ENCODE data around the gene INPP5A. TPM values are rescaled to one million over a fixed set of nuclear protein-coding genes. Genes with fewer than 3 reads are reported as not detected.

The INPP5A gene
- total RNA-seq, 1 experiment from 2014 or later = 16.6 TPM

GRCh38 chr10:132675031-132675740, 137.6 kb downstream of the INPP5A start:
- no peak overlapping the region for H3K27ac Mint-ChIP-seq (ENCODE audit: unreplicated experiment)

GRCh38 chr10:132676193-132676891, 138.8 kb downstream of the INPP5A start:
- no peak for TF ChIP-seq CTCF (IDR thresholded peaks at IDR 0.05; ENCODE audit: unreplicated experiment)
- BruUV-seq (replicated peaks) = no TSS peak
- intact Hi-C loops (cut with micrococcal nuclease; ENCODE audit: unreplicated experiment) = no loop called here
- Mint-ChIP-seq H3K4me1 (ENCODE audit: low read depth, unreplicated experiment) (no peaks in the 10 kb centered on the region), H3K27me3 (ENCODE audit: unreplicated experiment) (no peaks in the 10 kb centered on the region), H3K27ac (ENCODE audit: unreplicated experiment) (no peak overlapping the region), H3K36me3 (ENCODE audit: insufficient read depth, unreplicated experiment) (no peaks in the 10 kb centered on the region), H3K4me3 (ENCODE audit: low read depth, unreplicated experiment) (no peak overlapping the region), H3K9me3 (ENCODE audit: low read depth, unreplicated experiment) (no peaks in the 10 kb centered on the region)
- CTCF ChIA-PET = no interaction called here
- no peak for DNase-seq

More at GRCh38 chr10:132675031-132675740, 137.6 kb downstream of the INPP5A start:
- H3K4me1 Mint-ChIP-seq (ENCODE audit: low read depth, unreplicated experiment) = no peaks in the 10 kb centered on the region
- H3K4me3 Mint-ChIP-seq (ENCODE audit: low read depth, unreplicated experiment) = no peak overlapping the region
- TF ChIP-seq CTCF (IDR thresholded peaks at IDR 0.05; ENCODE audit: unreplicated experiment) = no peak
- no peak for DNase-seq
- H3K36me3 Mint-ChIP-seq (ENCODE audit: insufficient read depth, unreplicated experiment) = no peaks in the 10 kb centered on the region
- no peaks in the 10 kb centered on the region for H3K27me3 Mint-ChIP-seq (ENCODE audit: unreplicated experiment)
- no peaks in the 10 kb centered on the region for H3K9me3 Mint-ChIP-seq (ENCODE audit: low read depth, unreplicated experiment)
- intact Hi-C loops (cut with micrococcal nuclease; ENCODE audit: unreplicated experiment) = no loop called here
- BruUV-seq (replicated peaks) = no TSS peak
- CTCF ChIA-PET = no interaction called here

- intact Hi-C loops (cut with micrococcal nuclease; ENCODE audit: unreplicated experiment) = no loop called here
- TF ChIP-seq CTCF (IDR thresholded peaks at IDR 0.05; ENCODE audit: unreplicated experiment) = no peak
- BruUV-seq (replicated peaks) = no TSS peak
- Mint-ChIP-seq H3K27ac (ENCODE audit: unreplicated experiment) (no peak overlapping the region), H3K27me3 (ENCODE audit: unreplicated experiment) (no peaks in the 10 kb centered on the region), H3K4me3 (ENCODE audit: low read depth, unreplicated experiment) (no peak overlapping the region), H3K4me1 (ENCODE audit: low read depth, unreplicated experiment) (no peaks in the 10 kb centered on the region), H3K36me3 (ENCODE audit: insufficient read depth, unreplicated experiment) (no peaks in the 10 kb centered on the region), H3K9me3 (ENCODE audit: low read depth, unreplicated experiment) (no peaks in the 10 kb centered on the region)
- CTCF ChIA-PET = no interaction called here
- DNase-seq = no peak
Observed at GRCh38 chr10:132677096-132677472, 139.5 kb downstream of the INPP5A start.

- intact Hi-C loops (cut with micrococcal nuclease; ENCODE audit: unreplicated experiment) = no loop called here
Observed at GRCh38 chr10:132677473-132678227, 140.1 kb downstream of the INPP5A start.

More at GRCh38 chr10:132677473-132678227, 140.1 kb downstream of the INPP5A start:
- no peak for DNase-seq
- Mint-ChIP-seq H3K36me3 (ENCODE audit: insufficient read depth, unreplicated experiment) (no peaks in the 10 kb centered on the region), H3K9me3 (ENCODE audit: low read depth, unreplicated experiment) (no peaks in the 10 kb centered on the region), H3K27ac (ENCODE audit: unreplicated experiment) (no peak overlapping the region), H3K4me1 (ENCODE audit: low read depth, unreplicated experiment) (no peaks in the 10 kb centered on the region), H3K27me3 (ENCODE audit: unreplicated experiment) (no peaks in the 10 kb centered on the region), H3K4me3 (ENCODE audit: low read depth, unreplicated experiment) (no peak overlapping the region)
- CTCF ChIA-PET = no interaction called here
- TF ChIP-seq CTCF (IDR thresholded peaks at IDR 0.05; ENCODE audit: unreplicated experiment) = no peak
- no TSS peak for BruUV-seq (replicated peaks)

All from Calu3 (cell line).